Mucosa of descending colon (tissue), 3 donors: Measurements from ENCODE around the gene PTTG1IP. TPM values are rescaled to one million over a fixed set of nuclear protein-coding genes. Genes with fewer than 3 reads are reported as not detected.

ENCODE experiments used
- ATAC-seq: fragments of 200-7000 bp; cut with Tn5 transposase; one replicate; pipeline ENCODE4 v1.9.1; 2020; ENCODE audit warnings: mild to moderate bottlenecking, moderate library complexity
- DNase-seq, 3 donors: peaks; one replicate each; pipeline ENCODE4 v3.0.0-alpha.2; 2020
- H3K36me3 ChIP-seq: fragments of 200-600 bp; one replicate; pipeline ENCODE4 v1.8.0; 2021; ENCODE audit warnings: low read depth, mild to moderate bottlenecking
- H3K4me1 ChIP-seq: fragments of 200-600 bp; one replicate; pipeline ENCODE4 v1.8.0; 2021; ENCODE audit warnings: low read depth, mild to moderate bottlenecking
- H3K4me3 ChIP-seq: fragments of 200-600 bp; one replicate; pipeline ENCODE4 v1.8.0; 2021; ENCODE audit warnings: mild to moderate bottlenecking
- H3K9me3 ChIP-seq: fragments of 200-600 bp; one replicate; pipeline ENCODE4 v1.8.0; 2021; ENCODE audit warnings: mild to moderate bottlenecking
- CTCF ChIP-seq: fragments of 200-600 bp; IDR thresholded peaks from one replicate; pipeline ENCODE4 v1.8.0; 2022; ENCODE audit warnings: antibody characterized with exemption, mild to moderate bottlenecking
- intact Hi-C, 2 donors: fragments of 100-400 bp; cut with DNase I in 1 of 2; cut with micrococcal nuclease in 1 of 2; formaldehyde crosslinking; loops; one replicate each; pipeline versions ENCODE4 v1.11.0 to v1.11.1; 2022; cut with DNase I, micrococcal nuclease
- total RNA-seq, 3 donors: library from RNA; stranded (reverse); fragmentation: NEBNext Ultra II Directional in 2 of 3; extraction: Animal tissue kit (Norgen Biotek cat#: 25700) in 2 of 3; gene quantifications; one replicate each; pipeline versions ENCODE4 v1.2.1 to v1.2.4, GENCODE V29; 2021 to 2023
- donor health status: DM: no; HTN: no; CAD: no; lungs with moderate emphysema.
- donor health status: DM: no; HTN: no; CAD: no.
- donor health status: DM: no; HTN: yes; CAD: no.

Gene PTTG1IP
- total RNA-seq, 3 donors from 2014 or later = 202 to 391 (median 286) TPM

GRCh38 chr21:44836666-44837471 lies 36.6 kb downstream of the PTTG1IP start:
- Histone ChIP-seq H3K4me1 (peaks cover 10% of the 10 kb centered on the region), H3K9me3 (no peaks in the 10 kb centered on the region), H3K4me3 (no peak overlapping the region), H3K36me3 (no peaks in the 10 kb centered on the region)
- intact Hi-C loops = no loop called here
- peak; percentile 64 for ATAC-seq
- peak in 2 of 3 donors; percentile 52 to 53 for DNase-seq
- TF ChIP-seq CTCF = no peak

GRCh38 chr21:44836349-44836665 lies 37.2 kb downstream of the PTTG1IP start:
- intact Hi-C loops = no loop called here
- no peak for TF ChIP-seq CTCF
- ATAC-seq = no peak
- Histone ChIP-seq H3K4me3 (no peak overlapping the region), H3K36me3 (no peaks in the 10 kb centered on the region), H3K4me1 (peaks cover 10% of the 10 kb centered on the region), H3K9me3 (no peaks in the 10 kb centered on the region)
- no peak for DNase-seq

GRCh38 chr21:44835647-44835973 lies 37.9 kb downstream of the PTTG1IP start:
- DNase-seq (no peak), ATAC-seq (no peak)
- no peak for TF ChIP-seq CTCF
- Histone ChIP-seq H3K9me3 (no peaks in the 10 kb centered on the region), H3K4me1 (peaks cover 10% of the 10 kb centered on the region), H3K4me3 (no peak overlapping the region), H3K36me3 (no peaks in the 10 kb centered on the region)
- intact Hi-C loops = no loop called here

- DNase-seq (peak in 1 of 3 donors; percentile 60), ATAC-seq (peak; percentile 82)
- Histone ChIP-seq H3K36me3 (no peaks in the 10 kb centered on the region), H3K9me3 (no peaks in the 10 kb centered on the region), H3K4me3 (no peak overlapping the region), H3K4me1 (peaks cover 10% of the 10 kb centered on the region)
- intact Hi-C loops = no loop called here
- TF ChIP-seq CTCF = no peak
Observed at GRCh38 chr21:44834951-44835646, 38.4 kb downstream of the PTTG1IP start.

GRCh38 chr21:44834231-44834950 lies 39.1 kb downstream of the PTTG1IP start:
- intact Hi-C loops = no loop called here
- ATAC-seq (no peak), DNase-seq (peak in 1 of 3 donors; percentile 31)
- no peaks in the 10 kb centered on the region for H3K9me3 ChIP-seq
- no peak for TF ChIP-seq CTCF
- no peak overlapping the region for H3K4me3 ChIP-seq
- H3K4me1 ChIP-seq = peaks cover 10% of the 10 kb centered on the region
- no peaks in the 10 kb centered on the region for H3K36me3 ChIP-seq
